A549 (cell line): Measurements from ENCODE around the gene JHY.

Experiments
- JUN ChIP-seq, 2 experiments: fragments of >200 bp; sonication (Bioruptor Twin); formaldehyde crosslinking; IDR thresholded peaks; 2 replicates in 1 of 2; 3 replicates in 1 of 2; pipeline ENCODE4 v1.6.1; 2016 to 2017
- POLR2A ChIP-seq: IDR thresholded peaks from 2 replicates; pipeline ENCODE4 v1.6.1; 2012; ENCODE audit warnings: mild to moderate bottlenecking, low read length
- POLR2AphosphoS2 ChIP-seq: conservative IDR thresholded peaks from 2 replicates; pipeline ENCODE4 v1.6.1; 2012; ENCODE audit warnings: low read length, improper control_type of control experiment, inconsistent platforms

GRCh38 chr11:122917311-122917710 lies 34.8 kb downstream of the JHY start:
- no peak for TF ChIP-seq JUN (IDR thresholded peaks at IDR 0.05)
- TF ChIP-seq POLR2AphosphoS2, result no peak
- TF ChIP-seq POLR2A, result no peak
